HG03575 (cell line): ENCODE data around the gene NTM.
"Not testable (repeated sequence)": the region's sequence is repeated elsewhere in the genome, so short reads cannot be mapped to it uniquely, and the experiment has no call there.

Source experiments
- ATAC-seq: cut with Tn5 transposase; IDR thresholded peaks from one replicate; pipeline ENCODE4 v1.9.1; 2021; ENCODE audit not compliant: unreplicated experiment, insufficient number of reproducible peaks, low FRiP score; ENCODE audit errors: extremely low read depth

NTM gene

GRCh38 chr11:132058211-132058772 is 687.9 kb downstream of the NTM start:
- no peak for ATAC-seq

DNA sequence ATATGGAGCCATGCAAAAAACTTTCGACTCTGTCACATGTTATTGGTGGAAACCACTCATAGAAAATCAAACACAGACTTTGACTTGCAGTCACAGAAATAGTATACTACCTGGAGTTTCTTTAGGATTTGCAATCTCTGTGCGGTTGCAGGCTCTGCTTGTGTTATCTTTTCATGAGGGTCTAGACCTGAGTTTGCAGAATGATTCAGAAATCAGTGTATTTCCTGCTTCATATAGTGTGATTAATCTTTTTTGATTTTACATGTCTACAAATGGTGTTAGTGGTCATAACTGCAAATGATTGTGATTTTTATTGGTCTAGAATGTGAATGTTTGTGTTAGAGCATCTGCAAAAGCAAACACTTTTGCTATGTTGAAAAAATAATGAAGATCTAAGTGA is 690.2 kb downstream of the NTM start:
- ATAC-seq = no peak

DNA sequence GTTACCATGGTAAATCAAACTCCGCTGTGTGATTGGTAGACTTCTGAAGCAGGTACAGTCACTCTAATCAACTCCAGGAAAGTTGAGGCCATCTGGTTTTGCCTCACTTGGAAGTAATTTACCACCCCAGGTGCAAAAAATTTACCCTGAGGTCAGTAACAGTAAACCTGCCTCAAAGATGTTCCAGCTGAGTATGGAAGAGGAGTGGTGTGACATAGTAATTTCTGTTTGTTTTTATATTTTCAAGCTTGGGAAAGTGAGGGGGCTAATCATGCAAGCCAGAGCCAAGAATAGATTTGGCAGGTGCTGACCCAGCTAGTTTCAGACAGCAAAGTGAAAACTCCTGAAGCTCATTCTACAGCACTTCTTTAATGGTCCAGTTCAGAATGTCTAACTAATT is 691.6 kb downstream of the NTM start:
- ATAC-seq = no peak

DNA sequence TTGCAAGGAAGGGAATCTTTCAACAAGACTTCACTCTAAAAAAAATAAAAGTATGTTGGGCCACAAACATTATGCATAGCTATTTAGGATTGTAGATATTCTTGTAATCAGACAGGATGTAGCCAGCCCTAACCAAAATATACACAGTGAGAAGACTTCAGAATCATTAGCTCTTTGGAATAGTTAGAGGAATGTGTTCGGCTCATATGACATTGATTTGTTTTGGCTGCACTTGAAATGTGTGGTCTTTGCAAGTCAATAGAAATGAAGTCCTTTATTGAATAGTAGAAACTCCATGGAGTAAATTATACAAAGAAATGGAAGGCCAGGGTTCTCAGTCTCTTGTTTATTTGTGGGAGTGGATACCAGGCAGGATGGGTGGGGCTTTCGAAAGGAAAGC is 692.1 kb downstream of the NTM start:
- no peak for ATAC-seq

- ATAC-seq = no peak
These were observed 694.7 kb downstream of the NTM start for GRCh38 chr11:132064987-132065620.

- ATAC-seq = no peak
These were observed 698.1 kb downstream of the NTM start for GRCh38 chr11:132068556-132068955.

DNA sequence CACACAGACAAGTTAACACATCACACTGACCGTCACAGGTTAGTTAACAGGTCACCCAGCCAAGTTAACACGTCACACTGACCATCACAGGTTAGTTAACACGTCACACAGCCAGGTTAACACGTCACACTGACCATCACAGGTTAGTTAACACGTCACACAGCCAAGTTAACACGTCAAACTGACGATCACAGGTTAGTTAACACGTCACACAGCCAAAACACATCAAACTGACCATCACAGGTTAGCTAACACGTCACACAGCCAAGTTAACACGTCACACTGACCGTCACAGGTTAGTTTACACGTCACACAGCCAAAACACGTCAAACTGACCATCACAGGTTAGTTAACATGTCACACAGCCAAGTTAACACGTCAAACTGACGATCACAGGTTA is 699.2 kb downstream of the NTM start:
- ATAC-seq = not testable (repeated sequence)

- not testable (repeated sequence) for ATAC-seq
These were observed 700.5 kb downstream of the NTM start for GRCh38 chr11:132070907-132071306.

DNA sequence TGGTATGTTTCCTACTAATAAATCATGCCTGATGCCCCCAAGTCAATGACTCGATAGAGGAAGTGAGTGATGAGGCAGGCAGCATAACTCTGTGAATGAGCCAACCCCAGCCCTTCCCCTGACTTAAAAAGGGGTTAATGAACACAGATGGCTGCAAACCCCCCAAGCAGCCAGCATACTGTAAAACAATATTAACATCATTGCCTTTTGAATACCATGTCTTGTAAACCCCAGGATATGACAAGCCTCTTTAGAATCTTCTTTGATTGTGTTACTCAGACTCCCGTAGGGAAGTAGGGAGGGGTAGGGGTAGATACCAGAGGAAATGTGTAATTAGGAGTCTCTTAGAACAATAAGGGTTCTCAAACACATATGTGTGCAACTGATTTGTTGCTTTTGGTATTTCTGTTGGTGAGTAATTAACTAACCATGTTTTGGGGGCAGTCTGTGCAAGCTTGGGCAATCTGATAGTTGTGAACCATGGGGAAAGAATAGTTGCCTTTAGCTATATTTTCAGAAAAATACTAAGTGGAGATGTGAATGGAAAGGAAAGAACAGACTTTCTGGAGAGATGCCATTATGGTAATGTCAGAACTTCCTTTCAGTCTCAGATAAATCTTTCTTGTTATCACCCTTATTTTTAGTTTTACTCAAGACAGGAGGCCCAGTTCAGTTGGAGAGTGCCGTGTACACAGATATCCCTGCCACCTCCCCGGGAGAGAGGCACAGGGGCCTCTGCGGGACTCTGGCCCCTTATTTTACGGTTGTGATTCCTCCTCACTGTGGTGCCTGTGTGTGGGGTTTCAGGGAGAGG is 701.8 kb downstream of the NTM start:
- no peak for ATAC-seq

- ATAC-seq = no peak
These were observed 702.4 kb downstream of the NTM start for GRCh38 chr11:132072858-132073211.

GRCh38 chr11:132073787-132074186 is 703.4 kb downstream of the NTM start:
- no peak for ATAC-seq

GRCh38 chr11:132075447-132075846 is 705.0 kb downstream of the NTM start:
- no peak for ATAC-seq

- no peak for ATAC-seq
These were observed 707.0 kb downstream of the NTM start for GRCh38 chr11:132077416-132077815.

- ATAC-seq = no peak
These were observed 708.1 kb downstream of the NTM start for GRCh38 chr11:132078264-132079076.

- no peak for ATAC-seq
These were observed 709.7 kb downstream of the NTM start for GRCh38 chr11:132080127-132080526.

- no peak for ATAC-seq
These were observed 712.2 kb downstream of the NTM start for GRCh38 chr11:132082566-132082965.

GRCh38 chr11:132084433-132084832 is 714.0 kb downstream of the NTM start:
- ATAC-seq = no peak

DNA sequence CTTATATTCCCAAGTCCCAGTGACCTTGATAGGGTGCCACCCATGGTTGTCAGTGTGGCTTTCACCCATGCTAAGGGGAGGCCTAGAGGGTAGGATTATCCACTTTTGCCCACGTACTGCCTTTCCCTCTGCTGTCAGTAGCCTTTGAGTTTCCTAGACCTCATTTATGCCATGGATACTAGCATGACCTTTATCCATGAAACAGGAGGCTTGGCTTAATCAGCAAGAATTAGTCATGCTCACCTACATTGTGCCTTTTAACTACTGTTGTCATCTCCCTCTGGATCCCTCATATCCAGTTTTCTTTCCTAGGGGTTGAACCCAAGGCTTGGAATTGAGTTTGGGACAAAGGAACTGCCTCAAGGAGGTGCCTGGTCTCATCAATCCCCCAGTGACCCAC is 716.7 kb downstream of the NTM start:
- ATAC-seq = no peak

DNA sequence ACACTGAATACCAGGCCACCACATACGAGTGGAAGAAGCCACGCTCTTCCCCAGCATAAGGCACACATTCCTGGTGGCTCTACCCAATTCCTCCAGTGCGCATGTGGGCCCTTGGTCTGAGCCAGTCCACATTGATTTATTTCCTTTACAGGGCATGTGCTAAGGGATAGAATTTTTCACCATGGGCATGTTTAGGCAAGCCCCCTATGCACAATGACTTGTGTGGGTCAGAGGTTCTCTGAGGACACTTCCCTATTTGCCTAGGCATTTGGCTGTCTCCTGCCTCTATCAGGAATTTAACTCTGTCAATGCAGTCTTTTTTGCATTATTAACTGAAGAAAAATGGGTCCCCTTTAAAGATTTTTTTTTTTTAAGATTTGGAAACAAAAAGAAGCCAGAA is 718.1 kb downstream of the NTM start:
- no peak for ATAC-seq
